Activated T-helper 2 cell treated with anti-CD3 and anti-CD28 coated beads, Interferon-gamma antibody, Interleukin-2, Interleukin-4, amounts not matched to agents 10 μg/mL and 5 μg/mL and 100 μg/mL, durations not matched to agents 14 hours and 24 hours and 36 hours (primary cell): ENCODE results near the gene NGFR. TPM values are rescaled to one million over a fixed set of nuclear protein-coding genes. Genes with fewer than 3 reads are reported as not detected.
"Not testable (repeated sequence)": the region's sequence is repeated elsewhere in the genome, so short reads cannot be mapped to it uniquely, and the experiment has no call there.

Experiments used
- DNase-seq: peaks from one replicate; pipeline ENCODE4 v3.0.0; 2021; ENCODE audit warnings: low spot score
- H3K27ac Mint-ChIP-seq: one replicate; pipeline ENCODE4 v1.8.0; 2021; ENCODE audit warnings: mixed read lengths
- H3K27me3 Mint-ChIP-seq: one replicate; pipeline ENCODE4 v1.8.0; 2021; ENCODE audit warnings: low read depth, mixed read lengths
- H3K36me3 Mint-ChIP-seq: one replicate; pipeline ENCODE4 v1.8.0; 2021; ENCODE audit warnings: low read depth, mixed read lengths
- H3K4me1 Mint-ChIP-seq: one replicate; pipeline ENCODE4 v1.8.0; 2021; ENCODE audit warnings: low read depth, mixed read lengths
- H3K4me3 Mint-ChIP-seq: one replicate; pipeline ENCODE4 v1.8.0; 2021; ENCODE audit warnings: low read depth, mild to moderate bottlenecking, moderate library complexity, mixed read lengths
- H3K9me3 Mint-ChIP-seq: one replicate; pipeline ENCODE4 v1.8.0; 2021; ENCODE audit warnings: mixed read lengths
- intact Hi-C: fragments of 100-400 bp; cut with micrococcal nuclease; formaldehyde crosslinking; loops from one replicate; pipeline ENCODE4 v1.15.1; 2023
- total RNA-seq: library from RNA; stranded (reverse); gene quantifications from 2 replicates; pipeline ENCODE4 v1.2.3, GENCODE V29; 2022

The NGFR gene
- total RNA-seq, 1 donor from 2014 or later = 0.14 TPM

DNA sequence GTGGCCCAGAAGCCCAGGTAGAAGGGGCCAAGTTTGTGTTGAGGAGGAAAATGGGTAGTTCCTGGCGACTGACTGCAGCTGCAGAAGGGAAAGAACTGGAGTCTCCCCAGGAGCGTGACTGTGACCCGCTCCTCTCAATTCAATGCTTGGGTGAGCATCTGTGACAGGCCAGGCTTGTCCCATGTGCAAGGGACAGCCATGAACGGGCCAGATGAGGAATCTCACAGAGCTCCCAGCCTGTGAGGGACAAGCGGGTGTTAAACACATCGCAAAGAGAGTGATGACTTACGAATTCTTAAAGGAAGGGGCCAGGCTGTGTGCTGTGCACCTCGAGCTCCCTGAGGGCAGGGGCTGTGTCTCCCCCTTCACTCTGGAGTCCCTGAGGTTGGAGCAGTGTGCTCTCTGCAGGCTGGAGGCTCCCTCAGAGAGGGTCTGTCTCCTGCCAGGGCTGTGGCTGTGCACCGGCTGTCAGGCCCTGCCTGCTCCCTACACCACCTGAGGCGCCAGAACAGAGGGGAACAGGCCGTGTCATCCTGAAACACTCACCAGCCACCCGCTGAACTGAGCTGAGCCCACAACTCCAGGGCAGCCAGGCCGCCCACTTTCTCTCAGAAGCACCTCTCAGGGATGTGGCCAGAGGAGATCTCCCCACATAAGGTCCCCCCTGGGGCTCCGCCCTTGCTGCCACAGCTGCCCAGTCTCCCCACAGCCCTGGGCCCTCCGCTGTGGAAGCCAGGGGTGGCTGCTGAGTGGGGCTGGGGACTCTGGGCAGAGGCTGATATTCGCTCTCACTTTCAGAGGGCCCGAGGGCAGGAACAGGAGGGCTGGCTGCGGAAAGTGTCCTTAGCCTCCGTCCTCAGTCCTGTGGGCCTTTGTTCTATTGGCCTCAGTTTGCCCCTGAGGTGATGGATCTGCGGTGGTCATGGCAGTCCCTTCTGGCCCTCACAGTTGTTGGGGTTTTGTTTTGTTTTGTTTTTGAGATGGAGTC is 54.9 kb downstream of the NGFR start:
- no peaks in the 10 kb centered on the region for H3K9me3 Mint-ChIP-seq
- H3K36me3 Mint-ChIP-seq = no peaks in the 10 kb centered on the region
- no peak overlapping the region for H3K27ac Mint-ChIP-seq
- H3K4me1 Mint-ChIP-seq = no peaks in the 10 kb centered on the region
- intact Hi-C loops = no loop called here
- DNase-seq = no peak
- H3K4me3 Mint-ChIP-seq = no peak overlapping the region
- no peaks in the 10 kb centered on the region for H3K27me3 Mint-ChIP-seq

GRCh38 chr17:49550764-49551163 is 55.7 kb downstream of the NGFR start:
- H3K9me3 Mint-ChIP-seq, H3K4me1 Mint-ChIP-seq, H3K36me3 Mint-ChIP-seq, intact Hi-C loops, DNase-seq, H3K27ac Mint-ChIP-seq, H3K4me3 Mint-ChIP-seq, H3K27me3 Mint-ChIP-seq: not testable (repeated sequence)

- H3K9me3 Mint-ChIP-seq = no peaks in the 10 kb centered on the region
Measured at GRCh38 chr17:49551221-49552069, 56.4 kb downstream of the NGFR start.

GRCh38 chr17:49552070-49552751 is 57.1 kb downstream of the NGFR start:
- Mint-ChIP-seq H3K27me3 (no peaks in the 10 kb centered on the region), H3K9me3 (no peaks in the 10 kb centered on the region), H3K27ac (no peak overlapping the region), H3K4me3 (no peak overlapping the region), H3K4me1 (no peaks in the 10 kb centered on the region), H3K36me3 (no peaks in the 10 kb centered on the region)
- DNase-seq = no peak
- intact Hi-C loops = no loop called here

More at GRCh38 chr17:49551221-49552069, 56.4 kb downstream of the NGFR start:
- Mint-ChIP-seq H3K4me3 (no peak overlapping the region), H3K36me3 (no peaks in the 10 kb centered on the region), H3K27me3 (no peaks in the 10 kb centered on the region), H3K4me1 (no peaks in the 10 kb centered on the region), H3K27ac (no peak overlapping the region)
- DNase-seq = no peak
- intact Hi-C loops = no loop called here

- H3K4me3 Mint-ChIP-seq = no peak overlapping the region
- H3K9me3 Mint-ChIP-seq = no peaks in the 10 kb centered on the region
- peaks cover 3% of the 10 kb centered on the region for H3K4me1 Mint-ChIP-seq
- DNase-seq = no peak
- H3K27ac Mint-ChIP-seq = no peak overlapping the region
- H3K27me3 Mint-ChIP-seq = peaks cover 6% of the 10 kb centered on the region
- intact Hi-C loops = no loop called here
- H3K36me3 Mint-ChIP-seq = no peaks in the 10 kb centered on the region
Measured at GRCh38 chr17:49553676-49554335, 58.7 kb downstream of the NGFR start.

GRCh38 chr17:49554694-49555494 is 59.8 kb downstream of the NGFR start:
- H3K27me3 Mint-ChIP-seq = peaks cover 9% of the 10 kb centered on the region
- intact Hi-C loops = loop anchor here (5.0 kb wide), 1 partner anchor 58 kb away; the partner anchor contains the start of gene NGFR
- no peak overlapping the region for H3K4me3 Mint-ChIP-seq
- H3K4me1 Mint-ChIP-seq = peaks cover 3% of the 10 kb centered on the region
- no peak overlapping the region for H3K27ac Mint-ChIP-seq
- DNase-seq = no peak
- no peaks in the 10 kb centered on the region for H3K9me3 Mint-ChIP-seq
- no peaks in the 10 kb centered on the region for H3K36me3 Mint-ChIP-seq

DNA sequence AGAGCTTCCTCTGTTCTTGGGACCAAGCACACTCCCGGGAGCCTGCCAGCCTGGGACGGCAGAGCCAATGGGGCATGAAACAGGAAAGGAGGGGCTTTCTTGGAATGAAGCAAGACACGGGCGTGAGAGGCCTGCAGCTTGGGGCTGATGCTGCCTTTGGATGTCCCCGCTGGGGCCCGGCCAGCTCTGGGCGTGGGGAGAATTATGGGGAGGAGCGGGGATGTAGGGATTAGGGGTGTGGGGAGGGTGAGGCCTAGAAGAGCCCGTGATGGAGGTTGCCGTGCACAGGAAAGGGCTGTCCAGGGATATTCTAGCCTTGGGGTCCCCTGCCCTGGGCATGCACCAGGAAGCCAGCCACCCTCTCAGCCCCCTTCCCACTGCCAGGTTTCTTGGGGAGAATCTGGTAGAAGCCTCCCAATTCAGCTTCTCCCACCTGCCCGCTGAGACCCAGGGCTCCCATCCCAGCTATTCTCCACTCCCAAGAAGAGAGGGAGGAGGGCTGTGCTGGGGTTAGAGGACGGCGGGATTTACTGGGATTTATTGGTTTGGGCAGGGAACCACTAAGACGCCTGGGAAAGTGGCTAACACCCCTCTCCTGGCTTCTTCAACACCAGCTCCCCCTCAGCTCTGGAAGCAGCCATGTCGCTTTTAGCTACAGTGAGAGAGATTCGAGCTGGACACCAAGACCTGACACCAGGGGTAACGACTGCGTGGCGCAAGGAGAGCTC is 60.6 kb downstream of the NGFR start:
- no peak overlapping the region for H3K4me3 Mint-ChIP-seq
- no peak overlapping the region for H3K27ac Mint-ChIP-seq
- intact Hi-C loops = loop anchor here (1.0 to 5.0 kb wide), 3 partner anchors 58 to 147 kb away; partner anchors contain the start of gene NGFR
- H3K27me3 Mint-ChIP-seq = peaks cover 12% of the 10 kb centered on the region
- no peaks in the 10 kb centered on the region for H3K36me3 Mint-ChIP-seq
- DNase-seq = no peak
- H3K4me1 Mint-ChIP-seq = peaks cover 3% of the 10 kb centered on the region
- no peaks in the 10 kb centered on the region for H3K9me3 Mint-ChIP-seq

GRCh38 chr17:49556223-49556943 is 61.3 kb downstream of the NGFR start:
- no peaks in the 10 kb centered on the region for H3K36me3 Mint-ChIP-seq

DNA sequence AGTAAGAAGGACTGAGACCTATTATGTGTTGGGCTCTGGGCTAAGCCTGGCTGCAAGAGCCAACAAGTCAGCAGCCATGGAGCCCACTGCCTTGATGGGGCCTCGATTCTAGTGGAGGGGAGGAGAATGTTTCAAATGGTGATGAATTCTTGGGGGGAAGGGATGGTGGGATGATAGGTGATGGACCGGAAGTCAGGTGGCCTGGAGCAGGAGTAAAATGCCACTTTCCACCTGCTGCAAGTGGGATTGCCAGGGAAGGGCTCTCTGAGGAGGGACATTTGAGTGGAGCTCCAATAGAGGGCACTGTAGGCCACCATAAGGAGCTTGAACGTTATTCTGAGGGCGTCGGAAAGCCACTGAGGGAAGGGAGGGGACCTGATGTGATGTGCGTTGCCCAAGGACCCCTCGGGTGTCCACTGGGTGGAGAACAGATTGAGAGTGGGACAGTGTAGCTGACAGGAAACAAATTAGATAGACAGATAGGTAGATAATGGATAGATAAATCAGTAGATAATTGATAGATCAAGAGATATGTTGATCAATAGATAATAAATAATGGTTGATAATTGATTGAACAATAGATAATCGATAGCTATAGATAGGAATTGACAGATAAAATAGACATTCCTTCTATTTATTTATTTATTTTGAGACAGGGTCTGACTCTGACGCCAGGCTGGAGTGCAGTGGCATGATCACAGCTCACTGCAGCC is 62.4 kb downstream of the NGFR start:
- H3K4me3 Mint-ChIP-seq = no peak overlapping the region
- H3K36me3 Mint-ChIP-seq = no peaks in the 10 kb centered on the region
- H3K4me1 Mint-ChIP-seq = peaks cover 3% of the 10 kb centered on the region
- DNase-seq = no peak
- peaks cover 18% of the 10 kb centered on the region for H3K27me3 Mint-ChIP-seq
- no peak overlapping the region for H3K27ac Mint-ChIP-seq
- intact Hi-C loops = loop anchor here (2.0 to 5.0 kb wide), 2 partner anchors 60 to 149 kb away; partner anchors contain the start of gene NGFR
- H3K9me3 Mint-ChIP-seq = no peaks in the 10 kb centered on the region

More at GRCh38 chr17:49556223-49556943, 61.3 kb downstream of the NGFR start:
- intact Hi-C loops = loop anchor here (1.0 to 5.0 kb wide), 3 partner anchors 59 to 148 kb away; partner anchors contain the start of gene NGFR
- peak; percentile 76 for DNase-seq
- Mint-ChIP-seq H3K27ac (no peak overlapping the region), H3K4me1 (peaks cover 3% of the 10 kb centered on the region), H3K9me3 (no peaks in the 10 kb centered on the region), H3K27me3 (peaks cover 16% of the 10 kb centered on the region), H3K4me3 (no peak overlapping the region)
